ENCODE measurements around the gene TNFRSF18. TPM values are rescaled to one million over a fixed set of nuclear protein-coding genes. Genes with fewer than 3 reads are reported as not detected.

The TNFRSF18 gene
- total RNA-seq, 4 donors from 2014 or later, result 0.49 to 0.67 TPM; not detected in 2

GRCh38 chr1:1226566-1227362 lies 20.4 kb upstream of the TNFRSF18 start:
- Histone ChIP-seq H3K4me3 (replicated peaks in 1 of 3) (no peak overlapping the region), H3K27ac (no peak overlapping the region), H3K4me1 (peaks cover 12 to 18% of the 10 kb centered on the region in 2 donors), H3K9me3 (no peaks in the 10 kb centered on the region), H3K27me3 (no peaks in the 10 kb centered on the region), H3K36me3 (peaks cover 38 to 44% of the 10 kb centered on the region in 2 donors)
- TF ChIP-seq CTCF (IDR thresholded peaks at IDR 0.05), result no peak
- TF ChIP-seq POLR2A (IDR thresholded peaks at IDR 0.05), result no peak
- intact Hi-C loops (cut with DNase I), result no loop called here
- DNase-seq, result no peak
- 96 to 97% methylated on average over 14 to 38 of the region's 44 CpGs for WGBS, 2 donors

GRCh38 chr1:1225913-1226312 lies 19.5 kb upstream of the TNFRSF18 start:
- no peak for TF ChIP-seq CTCF (IDR thresholded peaks at IDR 0.05)
- TF ChIP-seq POLR2A (IDR thresholded peaks at IDR 0.05), result no peak
- intact Hi-C loops (cut with DNase I), result no loop called here
- no peaks in the 10 kb centered on the region for H3K9me3 ChIP-seq
- DNase-seq, result no peak
- H3K27ac ChIP-seq, result no peak overlapping the region
- H3K4me1 ChIP-seq, result peaks cover 12 to 18% of the 10 kb centered on the region in 2 donors
- no peaks in the 10 kb centered on the region for H3K27me3 ChIP-seq
- H3K36me3 ChIP-seq, result peaks cover 46 to 52% of the 10 kb centered on the region in 2 donors
- 94% methylated on average over 13 to 18 of the region's 18 CpGs for WGBS, 2 donors
- H3K4me3 ChIP-seq (replicated peaks in 1 of 3), result no peak overlapping the region

GRCh38 chr1:1225238-1225845 lies 18.9 kb upstream of the TNFRSF18 start:
- Histone ChIP-seq H3K4me3 (replicated peaks in 1 of 3) (no peak overlapping the region), H3K9me3 (no peaks in the 10 kb centered on the region), H3K4me1 (peaks cover 8 to 13% of the 10 kb centered on the region in 2 donors), H3K27ac (no peak overlapping the region), H3K27me3 (no peaks in the 10 kb centered on the region), H3K36me3 (peaks cover 46 to 58% of the 10 kb centered on the region in 2 donors)
- 85 to 98% methylated on average over 14 to 31 of the region's 34 CpGs for WGBS, 2 donors
- TF ChIP-seq POLR2A (IDR thresholded peaks at IDR 0.05), result no peak
- no peak for TF ChIP-seq CTCF (IDR thresholded peaks at IDR 0.05)
- DNase-seq, result peak; percentile 47 to 50
- intact Hi-C loops (cut with DNase I), result no loop called here

GRCh38 chr1:1223891-1224290 lies 17.5 kb upstream of the TNFRSF18 start:
- Histone ChIP-seq H3K36me3 (peaks cover 45 to 62% of the 10 kb centered on the region in 2 donors), H3K27ac (no peak overlapping the region), H3K4me3 (replicated peaks in 1 of 3) (no peak overlapping the region), H3K4me1 (no peaks in the 10 kb centered on the region), H3K9me3 (no peaks in the 10 kb centered on the region), H3K27me3 (no peaks in the 10 kb centered on the region)
- WGBS, 2 donors, result 94% methylated on average over 6 to 18 of the region's 21 CpGs
- DNase-seq, result no peak
- TF ChIP-seq CTCF (IDR thresholded peaks at IDR 0.05) (no peak), POLR2A (IDR thresholded peaks at IDR 0.05) (no peak)
- intact Hi-C loops (cut with DNase I), result no loop called here

GRCh38 chr1:1223321-1223720 lies 16.9 kb upstream of the TNFRSF18 start:
- no peak for DNase-seq
- intact Hi-C loops (cut with DNase I), result no loop called here
- H3K36me3 ChIP-seq, result peaks cover 44 to 62% of the 10 kb centered on the region in 2 donors
- H3K4me3 ChIP-seq (replicated peaks in 1 of 3), result no peak overlapping the region
- TF ChIP-seq CTCF (IDR thresholded peaks at IDR 0.05) (no peak), POLR2A (IDR thresholded peaks at IDR 0.05) (no peak)
- no peak overlapping the region for H3K27ac ChIP-seq
- no peaks in the 10 kb centered on the region for H3K4me1 ChIP-seq
- 95 to 96% methylated on average over 15 of the region's 15 CpGs for WGBS, 2 donors
- no peaks in the 10 kb centered on the region for H3K27me3 ChIP-seq
- H3K9me3 ChIP-seq, result no peaks in the 10 kb centered on the region

Data from thyroid gland (tissue), 4 donors.